Trophoblast cell (in vitro differentiated cells and primary cell): Measurements from ENCODE around the gene TIMM22.

Source experiments
- DNase-seq, 2 donors: peaks; one replicate each; pipeline ENCODE4 v3.0.0-alpha.2; 2016
- H2AFZ ChIP-seq: 2 replicates; pipeline ENCODE4 v1.6.1; 2013; ENCODE audit warnings: low read length, moderate library complexity, mild to moderate bottlenecking; ENCODE audit not compliant: insufficient read depth, poor library complexity
- H2AK5ac ChIP-seq: 2 replicates; pipeline ENCODE4 v1.6.1; 2013; ENCODE audit warnings: mild to moderate bottlenecking, low read length
- H2BK120ac ChIP-seq: 2 replicates; pipeline ENCODE4 v1.6.1; 2013; ENCODE audit warnings: low read length, mild to moderate bottlenecking, moderate library complexity; ENCODE audit not compliant: insufficient read depth, poor library complexity
- H2BK12ac ChIP-seq: 2 replicates; pipeline ENCODE4 v1.6.1; 2013; ENCODE audit warnings: mild to moderate bottlenecking, low read length, moderate library complexity
- H2BK5ac ChIP-seq: 2 replicates; pipeline ENCODE4 v1.6.1; 2013; ENCODE audit warnings: low read length, low read depth, moderate library complexity, mild to moderate bottlenecking; ENCODE audit not compliant: poor library complexity
- H3K14ac ChIP-seq: 2 replicates; pipeline ENCODE4 v1.6.1; 2013; ENCODE audit warnings: mild to moderate bottlenecking, low read length
- H3K18ac ChIP-seq: 2 replicates; pipeline ENCODE4 v1.6.1; 2013; ENCODE audit warnings: mild to moderate bottlenecking, low read length
- H3K23ac ChIP-seq: 2 replicates; pipeline ENCODE4 v1.6.1; 2013; ENCODE audit warnings: low read length
- H3K27ac ChIP-seq: 2 replicates; pipeline ENCODE4 v1.5.1; 2013; ENCODE audit warnings: low read depth, mild to moderate bottlenecking, inconsistent platforms, low read length, moderate library complexity
- H3K27me3 ChIP-seq: 2 replicates; pipeline ENCODE4 v1.6.1; 2013; ENCODE audit warnings: inconsistent platforms, mild to moderate bottlenecking, low read length, moderate library complexity; ENCODE audit not compliant: insufficient read depth
- H3K36me3 ChIP-seq, 2 experiments: 1 replicate in 1 of 2; 2 replicates in 1 of 2; pipeline ENCODE4 v1.6.1; 2013; ENCODE audit warnings: low read length in 2 of 2, mild to moderate bottlenecking in 2 of 2, moderate library complexity in 1 of 2; ENCODE audit not compliant: insufficient read depth in 2 of 2, control insufficient read depth in 1 of 2
- H3K4ac ChIP-seq: 2 replicates; pipeline ENCODE4 v1.6.1; 2013; ENCODE audit warnings: low read depth, mild to moderate bottlenecking, low read length, moderate library complexity
- H3K4me1 ChIP-seq, 2 experiments: 1 replicate in 1 of 2; 2 replicates in 1 of 2; pipeline ENCODE4 v1.6.1; 2013; ENCODE audit warnings: low read length in 2 of 2, mild to moderate bottlenecking in 2 of 2, moderate library complexity in 1 of 2; ENCODE audit not compliant: insufficient read depth in 2 of 2, control insufficient read depth in 1 of 2
- H3K4me2 ChIP-seq: 2 replicates; pipeline ENCODE4 v1.6.1; 2013; ENCODE audit warnings: inconsistent platforms, mild to moderate bottlenecking, low read length, moderate library complexity
- H3K4me3 ChIP-seq: 2 replicates; pipeline ENCODE4 v1.5.1; 2013; ENCODE audit warnings: mild to moderate bottlenecking, low read depth, low read length, inconsistent platforms
- H3K79me1 ChIP-seq: one replicate; pipeline ENCODE4 v1.6.1; 2013; ENCODE audit warnings: low read length
- H3K79me2 ChIP-seq: 2 replicates; pipeline ENCODE4 v1.6.1; 2013; ENCODE audit warnings: low read length, mild to moderate bottlenecking; ENCODE audit not compliant: control insufficient read depth, insufficient read depth, poor library complexity
- H3K9ac ChIP-seq: 2 replicates; pipeline ENCODE4 v1.6.1; 2013; ENCODE audit warnings: mild to moderate bottlenecking, low read length
- H3K9me3 ChIP-seq: 2 replicates; pipeline ENCODE4 v1.6.1; 2013; ENCODE audit warnings: low read depth, mild to moderate bottlenecking, control low read depth, inconsistent platforms, low read length; ENCODE audit not compliant: insufficient read depth
- H4K12ac ChIP-seq: 2 replicates; pipeline ENCODE4 v1.6.1; 2013; ENCODE audit warnings: low read depth, mild to moderate bottlenecking, low read length, moderate library complexity
- H4K8ac ChIP-seq: 2 replicates; pipeline ENCODE4 v1.6.1; 2013; ENCODE audit warnings: low read depth, mild to moderate bottlenecking, low read length, moderate library complexity
- H4K91ac ChIP-seq: one replicate; pipeline ENCODE4 v1.6.1; 2013; ENCODE audit warnings: low read depth, mild to moderate bottlenecking, low read length, moderate library complexity
- WGBS: extraction: QIAGEN DNeasy Blood & Tissue Kit; methylation state at CpG from one replicate; pipeline ENCODE4 v1.1.7; 2013; ENCODE audit warnings: missing lambda C conversion rate; ENCODE audit not compliant: insufficient read length, insufficient coverage; ENCODE audit errors: extremely low coverage; 5-methylcytosine and 5-hydroxymethylcytosine counted together

The TIMM22 gene

GRCh38 chr17:1029922-1030644, 33.2 kb downstream of the TIMM22 start:
- H2BK5ac ChIP-seq: no peak overlapping the region
- H3K14ac ChIP-seq: no peak overlapping the region
- no peak overlapping the region for H2BK120ac ChIP-seq
- no CpG with 5 or more reads among the region's 20 CpGs for WGBS
- H2AFZ ChIP-seq: no peak overlapping the region
- no peak overlapping the region for H4K12ac ChIP-seq
- DNase-seq: no peak
- H3K4me2 ChIP-seq: no peak overlapping the region
- H3K4me1 ChIP-seq: no peaks in the 10 kb centered on the region
- H3K79me1 ChIP-seq: no peaks in the 10 kb centered on the region
- H3K27ac ChIP-seq: no peak overlapping the region
- no peaks in the 10 kb centered on the region for H3K9me3 ChIP-seq
- H4K8ac ChIP-seq: no peak overlapping the region
- no peak overlapping the region for H2BK12ac ChIP-seq
- H3K27me3 ChIP-seq: peaks cover 12% of the 10 kb centered on the region
- no peak overlapping the region for H3K23ac ChIP-seq
- no peak overlapping the region for H3K4ac ChIP-seq
- no peak overlapping the region for H4K91ac ChIP-seq
- H3K79me2 ChIP-seq: no peaks in the 10 kb centered on the region
- H3K18ac ChIP-seq: no peak overlapping the region
- no peak overlapping the region for H2AK5ac ChIP-seq
- no peak overlapping the region for H3K4me3 ChIP-seq
- peaks cover 10 to 16% of the 10 kb centered on the region in 2 experiments for H3K36me3 ChIP-seq
- no peak overlapping the region for H3K9ac ChIP-seq

GRCh38 chr17:1030684-1031532, 34.0 kb downstream of the TIMM22 start:
- Histone ChIP-seq H2BK5ac (no peak overlapping the region), H3K18ac (no peak overlapping the region), H3K27me3 (peaks cover 12% of the 10 kb centered on the region), H3K9me3 (no peaks in the 10 kb centered on the region), H2BK12ac (no peak overlapping the region), H3K14ac (no peak overlapping the region), H2AK5ac (no peak overlapping the region), H4K91ac (no peak overlapping the region), H3K27ac (no peak overlapping the region), H3K79me1 (no peaks in the 10 kb centered on the region), H3K4me2 (no peak overlapping the region), H3K23ac (no peak overlapping the region), H2AFZ (no peak overlapping the region), H3K36me3 (peaks cover 10 to 14% of the 10 kb centered on the region in 2 experiments), H3K4ac (no peak overlapping the region), H3K9ac (no peak overlapping the region), H2BK120ac (no peak overlapping the region), H4K8ac (no peak overlapping the region), H3K79me2 (no peaks in the 10 kb centered on the region), H4K12ac (no peak overlapping the region), H3K4me1 (no peaks in the 10 kb centered on the region), H3K4me3 (no peak overlapping the region)
- WGBS: no CpG with 5 or more reads among the region's 45 CpGs
- DNase-seq: no peak

- no CpG with 5 or more reads among the region's 35 CpGs for WGBS
- no peak overlapping the region for H2AFZ ChIP-seq
- H3K18ac ChIP-seq: no peak overlapping the region
- peak overlapping the region; percentile 21 for H3K4me2 ChIP-seq
- H3K4ac ChIP-seq: no peak overlapping the region
- no peak overlapping the region for H2BK120ac ChIP-seq
- H4K91ac ChIP-seq: no peak overlapping the region
- no peaks in the 10 kb centered on the region for H3K79me2 ChIP-seq
- peaks cover 7 to 11% of the 10 kb centered on the region in 2 experiments for H3K36me3 ChIP-seq
- H3K4me3 ChIP-seq: no peak overlapping the region
- no peak overlapping the region for H4K8ac ChIP-seq
- peaks cover 12% of the 10 kb centered on the region for H3K27me3 ChIP-seq
- H3K4me1 ChIP-seq: no peaks in the 10 kb centered on the region
- no peaks in the 10 kb centered on the region for H3K79me1 ChIP-seq
- no peak overlapping the region for H2BK5ac ChIP-seq
- no peak overlapping the region for H2AK5ac ChIP-seq
- no peak overlapping the region for H3K14ac ChIP-seq
- H3K27ac ChIP-seq: no peak overlapping the region
- no peak overlapping the region for H3K23ac ChIP-seq
- no peak overlapping the region for H3K9ac ChIP-seq
- no peak overlapping the region for H4K12ac ChIP-seq
- H3K9me3 ChIP-seq: no peaks in the 10 kb centered on the region
- no peak for DNase-seq
- H2BK12ac ChIP-seq: no peak overlapping the region
Measured at GRCh38 chr17:1031711-1032110, 34.8 kb downstream of the TIMM22 start.

- no CpG with 5 or more reads among the region's 27 CpGs for WGBS
- no peaks in the 10 kb centered on the region for H3K4me1 ChIP-seq
Measured at GRCh38 chr17:1032391-1032790, 35.5 kb downstream of the TIMM22 start.

More at GRCh38 chr17:1032391-1032790, 35.5 kb downstream of the TIMM22 start:
- no peak overlapping the region for H3K14ac ChIP-seq
- peaks cover 7 to 11% of the 10 kb centered on the region in 2 experiments for H3K36me3 ChIP-seq
- H3K79me2 ChIP-seq: no peaks in the 10 kb centered on the region
- H3K4me2 ChIP-seq: no peak overlapping the region
- H2AFZ ChIP-seq: no peak overlapping the region
- H3K23ac ChIP-seq: no peak overlapping the region
- no peak for DNase-seq
- H3K18ac ChIP-seq: no peak overlapping the region
- H3K4me3 ChIP-seq: no peak overlapping the region
- H3K9me3 ChIP-seq: no peaks in the 10 kb centered on the region
- H3K27ac ChIP-seq: no peak overlapping the region
- H2BK5ac ChIP-seq: no peak overlapping the region
- H3K27me3 ChIP-seq: peaks cover 12% of the 10 kb centered on the region
- H3K4ac ChIP-seq: no peak overlapping the region
- H4K8ac ChIP-seq: no peak overlapping the region
- no peak overlapping the region for H2BK120ac ChIP-seq
- no peak overlapping the region for H4K12ac ChIP-seq
- no peak overlapping the region for H2AK5ac ChIP-seq
- no peak overlapping the region for H2BK12ac ChIP-seq
- no peak overlapping the region for H4K91ac ChIP-seq
- no peaks in the 10 kb centered on the region for H3K79me1 ChIP-seq
- no peak overlapping the region for H3K9ac ChIP-seq
